Uterus (tissue), 2 donors: ENCODE measurements around the gene GNB5.

ENCODE experiments used
- POLR2A ChIP-seq, 2 donors: fragments of 450-650 bp; IDR thresholded peaks; one replicate each; pipeline ENCODE4 v1.6.1; 2016; ENCODE audit warnings: antibody characterized with exemption in 2 of 2, mild to moderate bottlenecking in 1 of 2, moderate library complexity in 1 of 2
- TF ChIP-seq, protein P1 (sequence below), 4 experiments: fragments of 200-600 bp in 2 of 4; fragments of 450-650 bp in 2 of 4; sonication (generic) in 2 of 4; IDR thresholded peaks; one replicate each; pipeline ENCODE4 v1.5.1; 2016 to 2019; ENCODE audit warnings: antibody characterized with exemption in 4 of 4, mild to moderate bottlenecking in 2 of 4, moderate library complexity in 1 of 4

DNA sequence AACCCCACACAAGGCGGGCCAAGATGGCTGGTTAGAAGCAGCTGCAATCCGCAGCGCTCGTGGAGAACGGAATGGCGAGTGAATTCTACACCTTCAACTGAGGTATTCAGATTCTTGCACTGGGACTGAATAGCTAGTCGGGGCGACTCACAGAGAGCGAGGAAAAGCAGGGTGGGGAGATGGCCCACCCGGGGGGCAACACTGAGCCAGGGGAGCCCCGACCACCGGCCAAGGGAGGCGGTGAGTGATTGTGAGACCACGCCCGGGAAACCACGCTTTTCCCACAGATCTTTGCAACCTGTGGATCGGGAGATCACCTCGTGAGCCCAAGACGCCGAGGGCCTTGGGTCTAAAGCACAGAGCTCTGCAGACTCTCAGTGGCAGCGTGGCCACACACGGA is 28.3 kb downstream of the GNB5 start:
- TF ChIP-seq, protein P1, sequence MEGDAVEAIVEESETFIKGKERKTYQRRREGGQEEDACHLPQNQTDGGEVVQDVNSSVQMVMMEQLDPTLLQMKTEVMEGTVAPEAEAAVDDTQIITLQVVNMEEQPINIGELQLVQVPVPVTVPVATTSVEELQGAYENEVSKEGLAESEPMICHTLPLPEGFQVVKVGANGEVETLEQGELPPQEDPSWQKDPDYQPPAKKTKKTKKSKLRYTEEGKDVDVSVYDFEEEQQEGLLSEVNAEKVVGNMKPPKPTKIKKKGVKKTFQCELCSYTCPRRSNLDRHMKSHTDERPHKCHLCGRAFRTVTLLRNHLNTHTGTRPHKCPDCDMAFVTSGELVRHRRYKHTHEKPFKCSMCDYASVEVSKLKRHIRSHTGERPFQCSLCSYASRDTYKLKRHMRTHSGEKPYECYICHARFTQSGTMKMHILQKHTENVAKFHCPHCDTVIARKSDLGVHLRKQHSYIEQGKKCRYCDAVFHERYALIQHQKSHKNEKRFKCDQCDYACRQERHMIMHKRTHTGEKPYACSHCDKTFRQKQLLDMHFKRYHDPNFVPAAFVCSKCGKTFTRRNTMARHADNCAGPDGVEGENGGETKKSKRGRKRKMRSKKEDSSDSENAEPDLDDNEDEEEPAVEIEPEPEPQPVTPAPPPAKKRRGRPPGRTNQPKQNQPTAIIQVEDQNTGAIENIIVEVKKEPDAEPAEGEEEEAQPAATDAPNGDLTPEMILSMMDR (IDR thresholded peaks at IDR 0.05) = no peak
- TF ChIP-seq POLR2A (IDR thresholded peaks at IDR 0.05) = no peak
